ENCODE results near the gene LRRK1.
A peak's percentile ranks its signal among the peaks of the same experiment; 100 is the strongest.

The LRRK1 gene

GRCh38 chr15:100913961-100914360, 5.2 kb upstream of the LRRK1 start:
- ATAC-seq: no peak

- ATAC-seq: no peak
These were observed 4.3 kb upstream of the LRRK1 start for GRCh38 chr15:100914876-100915275.

- ATAC-seq: peak; percentile 83 to 86
These were observed 995 bp upstream of the LRRK1 start for GRCh38 chr15:100918034-100918689.

- peak in 1 of 2 donors; percentile 19 for ATAC-seq
These were observed 586 bp downstream of the LRRK1 start for GRCh38 chr15:100919481-100920405.

- no peak for ATAC-seq
These were observed 1.5 kb downstream of the LRRK1 start for GRCh38 chr15:100920516-100921135.

- ATAC-seq: no peak
These were observed 3.3 kb downstream of the LRRK1 start for GRCh38 chr15:100922192-100923040.

- ATAC-seq: no peak
These were observed 3.9 kb downstream of the LRRK1 start for GRCh38 chr15:100923076-100923475.

- no peak for ATAC-seq
These were observed 4.7 kb downstream of the LRRK1 start for GRCh38 chr15:100923902-100924301.

- ATAC-seq: no peak
These were observed 5.3 kb downstream of the LRRK1 start for GRCh38 chr15:100924436-100924835.

GRCh38 chr15:100925480-100925879, 6.3 kb downstream of the LRRK1 start:
- ATAC-seq: no peak

- no peak for ATAC-seq
These were observed 7.1 kb downstream of the LRRK1 start for GRCh38 chr15:100926258-100926657.

- no peak for ATAC-seq
These were observed 8.0 kb downstream of the LRRK1 start for GRCh38 chr15:100926971-100927756.

GRCh38 chr15:100928632-100929280, 9.6 kb downstream of the LRRK1 start:
- ATAC-seq: no peak

- no peak for ATAC-seq
These were observed 10.5 kb downstream of the LRRK1 start for GRCh38 chr15:100929641-100930042.

- ATAC-seq: no peak
These were observed 11.2 kb downstream of the LRRK1 start for GRCh38 chr15:100930306-100930848.

- ATAC-seq: no peak
These were observed 12.2 kb downstream of the LRRK1 start for GRCh38 chr15:100931143-100931890.

- ATAC-seq: no peak
These were observed 13.7 kb downstream of the LRRK1 start for GRCh38 chr15:100932676-100933348.

GRCh38 chr15:100934166-100934565, 15.0 kb downstream of the LRRK1 start:
- no peak for ATAC-seq

GRCh38 chr15:100934726-100935125, 15.6 kb downstream of the LRRK1 start:
- no peak for ATAC-seq

- no peak for ATAC-seq
These were observed 18.0 kb downstream of the LRRK1 start for GRCh38 chr15:100937171-100937570.
